Activated CD8-positive, alpha-beta memory T cell treated with anti-CD3 and anti-CD28 coated beads, Interleukin-2, amount 50 U/mL, for 1 hour (primary cell): ENCODE measurements around the gene PHPT1.

Experiments used
- DNase-seq: peaks from one replicate; pipeline ENCODE4 v3.0.0-alpha.2; 2020; ENCODE audit errors: extremely low read depth

PHPT1 gene

DNA sequence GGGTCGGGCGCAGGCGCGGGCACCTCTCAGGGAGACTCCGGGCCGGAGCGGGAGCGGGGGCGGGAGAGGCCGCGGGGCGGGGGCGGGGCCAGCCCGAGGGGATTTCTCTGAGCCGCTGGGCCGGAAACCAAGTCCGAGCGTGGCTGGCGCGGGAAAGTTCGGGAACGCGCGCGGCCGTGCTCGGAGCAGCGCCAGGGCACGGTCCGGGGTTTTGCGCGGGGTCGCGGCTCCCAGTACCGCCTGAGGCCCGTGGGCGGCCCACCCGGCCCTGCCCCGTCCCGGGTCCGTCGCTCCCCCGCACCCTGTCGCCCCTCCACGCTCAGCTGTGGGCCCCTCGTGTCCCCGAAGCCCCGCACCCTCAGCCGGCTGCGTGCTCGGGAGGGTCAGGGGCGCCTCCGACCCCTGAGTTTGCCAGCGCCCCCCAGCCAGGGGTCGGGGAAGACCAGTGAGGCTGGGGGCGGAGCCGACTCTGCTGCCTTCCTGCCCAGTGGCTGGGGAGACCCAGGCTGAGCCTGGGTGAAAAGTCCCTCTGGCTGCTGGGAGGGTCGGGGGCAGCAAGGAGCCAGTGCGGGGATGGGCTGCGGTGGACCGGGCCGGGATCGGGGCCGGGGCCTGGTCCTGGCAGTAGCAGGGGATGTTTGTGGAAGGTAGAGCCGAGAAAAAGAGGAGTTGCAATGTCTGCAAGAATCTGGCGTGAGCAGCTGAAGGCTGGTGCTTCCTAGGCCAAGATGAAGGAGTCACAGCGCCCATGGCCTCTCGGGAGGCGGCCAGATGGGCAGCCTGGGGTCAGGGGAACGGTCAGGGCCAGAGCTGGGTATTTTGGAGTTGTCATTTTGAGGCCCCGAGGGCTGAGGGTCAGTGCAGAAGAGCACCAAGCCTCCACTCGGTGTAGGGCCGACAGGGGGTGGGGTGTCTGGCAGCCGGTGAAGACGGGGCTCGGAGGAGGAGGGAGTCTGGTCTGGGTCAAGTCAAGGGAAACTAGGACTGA, 37.7 kb downstream of the PHPT1 start:
- DNase-seq = no peak

DNA sequence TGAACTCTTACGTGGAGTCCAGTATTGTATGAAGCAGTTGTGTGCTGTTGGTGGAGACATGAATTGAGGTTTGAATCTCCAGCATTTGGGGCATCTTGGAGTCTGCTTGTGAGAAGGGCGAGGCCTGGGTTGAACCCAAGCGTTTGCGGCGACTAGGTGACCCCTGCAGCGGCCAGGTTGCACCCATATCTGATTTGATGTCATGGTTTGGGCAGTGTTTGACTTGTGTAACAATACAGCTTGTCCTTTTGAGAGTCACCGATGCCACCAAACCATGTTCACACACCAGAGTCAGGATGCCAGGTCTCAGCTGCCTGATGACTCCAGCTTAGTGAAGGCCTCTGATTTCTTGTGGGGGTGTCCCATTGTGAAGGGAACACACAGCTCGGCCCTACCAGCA, 39.2 kb downstream of the PHPT1 start:
- no peak for DNase-seq

DNA sequence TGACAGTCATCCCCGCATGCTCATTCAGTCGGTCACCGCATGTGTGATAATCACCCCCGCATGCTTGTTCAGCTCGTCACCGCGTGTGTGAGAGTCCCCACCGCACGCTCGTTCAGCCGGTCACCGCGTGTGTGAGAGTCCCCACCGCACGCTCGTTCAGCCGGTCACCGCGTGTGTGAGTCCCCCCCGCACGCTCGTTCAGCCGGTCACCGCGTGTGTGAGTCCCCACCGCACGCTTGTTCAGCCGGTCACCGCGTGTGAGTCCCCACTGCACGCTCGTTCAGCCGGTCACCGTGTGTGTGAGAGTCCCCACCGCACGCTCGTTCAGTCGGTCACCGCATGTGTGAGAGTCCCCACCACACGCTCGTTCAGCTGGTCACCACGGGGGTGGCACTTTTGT, 40.6 kb downstream of the PHPT1 start:
- DNase-seq = no peak

DNA sequence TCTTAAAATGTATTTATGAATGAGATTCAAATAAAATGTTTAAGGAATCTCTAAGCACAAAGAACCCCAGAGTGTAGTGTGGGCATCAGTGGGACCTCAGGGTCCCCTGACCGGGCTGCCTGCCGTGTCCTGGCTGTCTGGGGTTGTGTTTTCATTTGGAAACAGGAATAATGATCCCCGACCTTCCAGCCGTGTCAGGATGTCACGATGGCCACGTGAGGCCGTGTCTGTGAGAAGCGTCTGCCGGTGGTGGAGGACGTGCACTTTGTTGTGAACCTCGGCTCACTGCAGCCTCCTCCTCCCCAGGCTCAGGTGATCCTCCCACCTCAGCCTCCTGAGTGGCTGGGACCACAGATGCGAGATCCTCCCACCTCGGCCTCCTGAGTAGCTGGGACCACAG, 41.5 kb downstream of the PHPT1 start:
- no peak for DNase-seq

DNA sequence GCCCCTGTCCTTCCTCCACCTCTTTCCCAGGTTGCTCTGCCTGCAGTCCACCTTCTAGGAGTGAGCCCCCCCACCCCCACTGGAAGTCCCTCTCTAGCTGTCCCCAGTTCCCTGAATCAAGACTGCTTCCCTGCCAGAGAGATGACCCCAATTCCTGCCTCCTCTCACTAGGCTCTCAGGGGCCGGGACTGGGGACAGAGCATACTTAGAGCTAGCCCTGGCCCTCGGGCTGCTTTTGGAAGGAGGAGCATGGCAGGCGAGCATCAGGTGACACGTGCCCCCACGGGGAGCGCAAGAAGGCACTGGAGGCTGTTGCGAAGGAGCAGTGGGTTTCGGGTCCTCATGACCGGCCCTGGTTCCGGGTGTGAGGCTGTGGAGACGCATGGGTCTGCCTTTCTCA, 46.8 kb downstream of the PHPT1 start:
- DNase-seq = no peak

DNA sequence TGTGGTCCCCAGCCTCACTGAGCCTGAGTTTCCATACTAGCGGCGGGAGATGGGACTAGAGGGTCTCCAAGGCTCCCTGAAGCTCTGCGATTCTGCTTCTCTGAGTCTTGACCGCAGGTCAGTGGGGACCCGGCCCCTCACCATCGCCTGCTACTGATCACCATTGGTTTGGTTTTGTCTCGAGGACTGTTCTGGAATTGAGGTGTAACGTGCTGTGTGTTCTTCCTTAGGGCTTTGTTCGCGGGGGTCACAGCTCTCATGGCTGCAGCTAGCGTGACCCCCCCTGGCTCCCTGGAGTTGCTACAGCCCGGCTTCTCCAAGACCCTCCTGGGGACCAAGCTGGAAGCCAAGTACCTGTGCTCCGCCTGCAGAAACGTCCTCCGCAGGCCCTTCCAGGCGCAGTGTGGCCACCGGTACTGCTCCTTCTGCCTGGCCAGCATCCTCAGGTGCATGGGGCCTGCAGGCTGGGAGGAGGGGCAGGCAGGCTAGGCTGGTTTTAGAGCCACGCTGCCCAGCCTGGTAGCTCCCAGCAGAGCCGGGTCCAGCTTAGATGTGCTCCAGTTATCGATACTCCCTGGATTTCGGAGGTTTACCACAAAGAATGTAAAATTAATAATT, 49.4 kb downstream of the PHPT1 start:
- no peak for DNase-seq

DNA sequence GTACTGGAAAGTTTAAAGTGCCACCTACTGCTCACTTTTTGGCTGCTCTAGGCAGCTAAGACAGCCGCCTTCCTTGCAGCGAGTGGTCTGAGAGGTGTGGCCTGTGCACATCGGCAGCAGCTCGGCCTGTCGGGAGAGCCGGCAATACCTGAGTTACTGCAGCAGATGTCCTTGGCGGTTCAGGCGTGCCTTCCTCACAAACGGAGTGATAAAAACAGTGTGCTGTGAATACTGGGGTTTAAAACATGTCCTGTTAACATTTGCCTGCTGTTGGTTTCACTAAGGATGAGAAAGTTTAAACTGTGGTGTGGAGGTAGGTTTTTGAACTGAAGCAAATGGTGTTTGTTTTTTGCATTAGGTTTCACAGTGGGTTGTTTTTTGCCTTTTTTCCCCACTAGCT, 50.0 kb downstream of the PHPT1 start:
- no peak for DNase-seq

DNA sequence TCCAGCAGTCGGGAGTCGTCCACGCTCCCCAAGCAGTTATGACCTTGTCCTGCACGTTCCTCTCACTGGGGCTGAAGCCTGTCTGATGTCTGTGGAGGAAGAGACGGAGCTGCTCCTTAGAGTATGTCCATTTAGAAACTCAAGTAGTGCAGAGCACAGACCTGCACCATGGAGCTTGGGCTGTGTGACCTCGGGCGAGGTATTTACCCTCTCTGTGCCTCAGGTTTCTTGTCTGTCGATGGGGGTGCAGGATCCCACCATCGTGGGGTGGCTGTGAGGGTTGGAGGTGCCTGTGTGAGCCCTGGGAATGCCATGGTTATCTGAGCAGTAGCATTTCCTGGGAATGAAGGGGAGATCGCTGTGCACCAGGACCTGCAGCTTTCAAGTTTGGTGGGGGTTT, 51.3 kb downstream of the PHPT1 start:
- DNase-seq = no peak
